NCI-H128 (cell line): ENCODE results near the gene SIDT1.

Experiments
- DNase-seq: peaks from one replicate; lab custom pipeline; 2025; ENCODE audit not compliant: unreplicated experiment; lab: John Stamatoyannopoulos, UW

The SIDT1 gene

DNA sequence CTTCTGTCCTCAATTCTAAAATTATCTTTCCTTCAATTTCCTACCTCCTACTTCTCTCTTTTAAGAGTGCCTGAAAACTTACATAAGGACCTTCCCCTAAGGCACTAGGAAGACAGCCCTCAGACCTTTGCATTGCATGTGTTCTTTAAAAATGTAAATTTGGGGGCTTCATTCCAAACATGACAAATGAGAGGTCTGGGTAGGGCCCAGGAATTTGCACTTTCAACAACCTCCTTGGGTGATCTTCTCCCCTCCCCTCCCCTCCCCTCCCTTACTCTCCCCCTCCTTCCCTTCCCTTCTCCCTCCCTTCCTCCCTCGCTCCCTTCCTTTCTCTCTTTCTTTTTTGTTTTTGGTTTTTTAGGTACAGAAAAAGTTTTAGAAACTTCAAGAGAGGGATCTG is 145.4 kb downstream of the SIDT1 start:
- DNase-seq, result no peak

DNA sequence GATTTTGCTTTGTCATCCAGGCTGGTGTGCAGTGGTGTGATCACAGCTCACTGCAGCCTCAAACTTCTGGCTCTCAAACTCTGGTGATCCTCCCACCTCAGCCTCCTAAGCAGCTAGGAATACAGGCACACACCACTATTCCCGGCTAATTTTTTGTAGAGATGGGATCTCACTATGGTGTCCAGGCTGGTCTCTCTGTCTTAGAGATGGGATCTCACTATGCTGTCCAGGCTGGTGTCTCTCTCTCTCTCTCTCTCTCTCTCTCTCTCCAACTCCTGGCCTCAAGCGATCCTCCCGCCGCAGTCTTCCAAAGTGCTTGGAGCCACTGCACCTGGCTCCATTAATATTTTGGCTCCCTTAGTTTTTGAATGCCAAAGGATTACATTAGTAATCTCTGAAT is 146.4 kb downstream of the SIDT1 start:
- DNase-seq, result no peak
